Measurements from ENCODE around the gene ARID5B.

ARID5B gene

GRCh38 chr10:62057850-62058249 is 156.4 kb downstream of the ARID5B start:
- DNase-seq, result no peak

- no peak for DNase-seq
Measured at GRCh38 chr10:62058476-62058875, 157.0 kb downstream of the ARID5B start.

GRCh38 chr10:62058896-62059216 is 157.4 kb downstream of the ARID5B start:
- no peak for DNase-seq

GRCh38 chr10:62059217-62059920 is 157.9 kb downstream of the ARID5B start:
- no peak for DNase-seq

GRCh38 chr10:62062028-62062427 is 160.5 kb downstream of the ARID5B start:
- no peak for DNase-seq

- no peak for DNase-seq
Measured at GRCh38 chr10:62062752-62063512, 161.4 kb downstream of the ARID5B start.

- DNase-seq, result peak; percentile 52
Measured at GRCh38 chr10:62063795-62064472, 162.4 kb downstream of the ARID5B start.

GRCh38 chr10:62067560-62067959 is 166.1 kb downstream of the ARID5B start:
- DNase-seq, result no peak

GRCh38 chr10:62068464-62068863 is 167.0 kb downstream of the ARID5B start:
- DNase-seq, result no peak

GRCh38 chr10:62069452-62070178 is 168.1 kb downstream of the ARID5B start:
- no peak for DNase-seq

- DNase-seq, result no peak
Measured at GRCh38 chr10:62071846-62072281, 170.4 kb downstream of the ARID5B start.

- DNase-seq, result no peak
Measured at GRCh38 chr10:62072901-62073300, 171.4 kb downstream of the ARID5B start.

GRCh38 chr10:62073429-62073828 is 171.9 kb downstream of the ARID5B start:
- no peak for DNase-seq

- no peak for DNase-seq
Measured at GRCh38 chr10:62075414-62075813, 173.9 kb downstream of the ARID5B start.

- DNase-seq, result no peak
Measured at GRCh38 chr10:62075912-62076311, 174.4 kb downstream of the ARID5B start.

GRCh38 chr10:62076891-62077290 is 175.4 kb downstream of the ARID5B start:
- DNase-seq, result no peak

GRCh38 chr10:62077330-62078015 is 176.0 kb downstream of the ARID5B start:
- DNase-seq, result no peak

- no peak for DNase-seq
Measured at GRCh38 chr10:62079885-62080559, 178.5 kb downstream of the ARID5B start.

- DNase-seq, result no peak
Measured at GRCh38 chr10:62080905-62081304, 179.4 kb downstream of the ARID5B start.

- peak; percentile 10 for DNase-seq
Measured at GRCh38 chr10:62081341-62082270, 180.1 kb downstream of the ARID5B start.

- no peak for DNase-seq
Measured at GRCh38 chr10:62082271-62082656, 180.8 kb downstream of the ARID5B start.

Data from NCI-H82 (cell line).